ENCODE data around the gene NECTIN2. TPM values are rescaled to one million over a fixed set of nuclear protein-coding genes. Genes with fewer than 3 reads are reported as not detected.

The NECTIN2 gene
- polyA plus RNA-seq, 3 donors: 5.6 to 18.2 (median 9.3) TPM

DNA sequence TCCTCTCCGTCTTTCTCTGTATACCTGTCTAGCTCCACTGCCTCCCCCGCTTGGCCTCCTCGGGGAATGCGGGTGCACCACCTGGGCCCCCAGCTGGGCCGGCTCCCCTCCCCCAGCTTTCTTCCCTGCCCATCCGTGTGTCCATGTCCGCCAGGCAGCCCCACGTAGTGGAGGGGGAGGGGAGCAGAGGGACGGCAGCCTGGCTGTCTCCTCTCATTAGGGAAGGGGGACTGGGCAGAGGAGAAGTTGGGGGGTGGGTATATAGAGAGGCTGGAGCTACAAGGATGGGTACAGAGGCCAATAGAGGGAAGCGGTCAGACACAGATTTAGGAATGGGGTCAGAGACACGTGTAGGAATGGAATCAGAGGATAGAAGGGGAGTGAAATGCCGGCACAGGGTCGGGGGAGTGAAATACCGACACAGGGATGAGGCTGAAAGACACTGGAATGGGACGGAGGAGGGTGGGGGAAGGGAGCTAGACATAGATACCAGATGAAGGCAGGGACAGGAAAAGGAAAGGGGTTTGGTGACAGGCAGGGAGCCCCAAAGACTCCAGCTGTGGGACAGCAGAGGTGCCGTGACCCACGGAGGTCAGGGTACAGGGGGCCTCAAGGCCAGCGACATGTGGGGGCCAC is 2.8 kb downstream of the NECTIN2 start:
- H3K79me2 ChIP-seq (ENCODE audit: insufficient read depth, low read length): no peaks in the 10 kb centered on the region

DNA sequence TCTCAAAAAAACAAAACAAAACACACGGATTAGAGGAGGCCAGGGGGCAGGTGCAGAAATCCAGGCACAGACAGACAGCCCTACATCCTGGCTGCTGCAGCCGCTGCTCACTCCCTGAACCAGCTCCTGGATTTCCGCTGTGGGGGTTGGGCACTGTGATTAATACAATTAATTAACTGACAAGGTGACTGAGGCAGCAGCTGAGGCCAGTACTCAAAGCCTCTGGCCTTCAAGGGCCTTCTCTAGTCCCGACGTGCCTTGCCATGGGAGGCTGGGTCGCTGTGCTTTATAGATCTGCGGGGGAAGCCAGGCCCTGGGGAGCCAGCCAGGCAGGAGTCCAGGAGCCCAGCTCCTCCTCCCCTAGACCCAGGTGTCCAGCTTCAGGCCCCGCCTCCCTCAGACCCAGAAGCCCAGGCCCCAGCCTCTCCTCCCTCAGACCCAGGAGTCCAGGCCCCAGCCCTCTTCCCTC is 4.6 kb downstream of the NECTIN2 start:
- intact Hi-C loops (cut with micrococcal nuclease): no loop called here
- Histone ChIP-seq H3K9me3 (replicated peaks in 1 of 2; ENCODE audit: control insufficient read depth in 1 of 2, insufficient read depth in 1 of 2, low read length in 2 of 2) (no peaks in the 10 kb centered on the region), H3K27me3 (ENCODE audit: control insufficient read depth in 2 of 2, insufficient read depth in 2 of 2, low read length in 2 of 2) (peaks cover 0 to 3% of the 10 kb centered on the region in 2 donors), H3K79me2 (ENCODE audit: insufficient read depth, low read length) (no peaks in the 10 kb centered on the region), H3K36me3 (replicated peaks in 1 of 2; ENCODE audit: control insufficient read depth in 1 of 2, insufficient read depth in 2 of 2, low read length in 2 of 2) (no peaks in the 10 kb centered on the region), H3K4me3 (replicated peaks in 1 of 3; ENCODE audit: low read depth in 2 of 3, low read length in 3 of 3) (no peak overlapping the region), H3K9ac (ENCODE audit: insufficient read depth, low read length, poor library complexity, severe bottlenecking) (no peak overlapping the region), H2AFZ (ENCODE audit: insufficient read depth, low read depth, low read length, poor library complexity, severe bottlenecking) (no peak overlapping the region), H3K4me2 (replicated peaks; ENCODE audit: extremely low read depth, low read length, poor library complexity, severe bottlenecking) (no peak overlapping the region), H3K27ac (ENCODE audit: low read depth in 1 of 2, low read length in 2 of 2) (no peak overlapping the region), H3K4me1 (ENCODE audit: control insufficient read depth in 1 of 2, insufficient read depth in 2 of 2, low read length in 2 of 2) (peaks cover 32 to 36% of the 10 kb centered on the region in 2 donors), H4K20me1 (ENCODE audit: insufficient read depth, low read length) (peaks cover 38% of the 10 kb centered on the region)
- WGBS (ENCODE audit: insufficient coverage): 90% methylated on average over 5 of the region's 8 CpGs
- H3K4me1 Mint-ChIP-seq: peaks cover 40% of the 10 kb centered on the region
- H3K27me3 Mint-ChIP-seq (ENCODE audit: low read depth in 3 of 3): peaks cover 16 to 34% (median 25%) of the 10 kb centered on the region in 3 donors
- no peak for DNase-seq
- TF ChIP-seq, protein P1, sequence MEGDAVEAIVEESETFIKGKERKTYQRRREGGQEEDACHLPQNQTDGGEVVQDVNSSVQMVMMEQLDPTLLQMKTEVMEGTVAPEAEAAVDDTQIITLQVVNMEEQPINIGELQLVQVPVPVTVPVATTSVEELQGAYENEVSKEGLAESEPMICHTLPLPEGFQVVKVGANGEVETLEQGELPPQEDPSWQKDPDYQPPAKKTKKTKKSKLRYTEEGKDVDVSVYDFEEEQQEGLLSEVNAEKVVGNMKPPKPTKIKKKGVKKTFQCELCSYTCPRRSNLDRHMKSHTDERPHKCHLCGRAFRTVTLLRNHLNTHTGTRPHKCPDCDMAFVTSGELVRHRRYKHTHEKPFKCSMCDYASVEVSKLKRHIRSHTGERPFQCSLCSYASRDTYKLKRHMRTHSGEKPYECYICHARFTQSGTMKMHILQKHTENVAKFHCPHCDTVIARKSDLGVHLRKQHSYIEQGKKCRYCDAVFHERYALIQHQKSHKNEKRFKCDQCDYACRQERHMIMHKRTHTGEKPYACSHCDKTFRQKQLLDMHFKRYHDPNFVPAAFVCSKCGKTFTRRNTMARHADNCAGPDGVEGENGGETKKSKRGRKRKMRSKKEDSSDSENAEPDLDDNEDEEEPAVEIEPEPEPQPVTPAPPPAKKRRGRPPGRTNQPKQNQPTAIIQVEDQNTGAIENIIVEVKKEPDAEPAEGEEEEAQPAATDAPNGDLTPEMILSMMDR (IDR thresholded peaks at IDR 0.05): no peak
- peaks cover 6 to 11% of the 10 kb centered on the region in 2 donors for H3K36me3 Mint-ChIP-seq
- peaks cover 0 to 3% (median 0%) of the 10 kb centered on the region in 7 donors for H3K9me3 Mint-ChIP-seq
- H3K4me3 Mint-ChIP-seq: no peak overlapping the region
- H3K27ac Mint-ChIP-seq: no peak overlapping the region

More for the DNA sequence above, 2.8 kb downstream of the NECTIN2 start:
- intact Hi-C loops (cut with micrococcal nuclease): loop anchor here (2.0 to 10.0 kb wide), 6 partner anchors 20 to 274 kb away; partner anchors contain the start of gene CLPTM1 (in 1 of the 2)
- H3K4me2 ChIP-seq (replicated peaks; ENCODE audit: extremely low read depth, low read length, poor library complexity, severe bottlenecking): peak overlapping the region; percentile 98
- H3K4me1 Mint-ChIP-seq: peaks cover 47% of the 10 kb centered on the region
- TF ChIP-seq, protein P1 (IDR thresholded peaks at IDR 0.05): no peak
- no peaks in the 10 kb centered on the region for H3K9me3 ChIP-seq (replicated peaks in 1 of 2; ENCODE audit: control insufficient read depth in 1 of 2, insufficient read depth in 1 of 2, low read length in 2 of 2)
- H3K4me3 ChIP-seq (replicated peaks in 1 of 3; ENCODE audit: low read depth in 2 of 3, low read length in 3 of 3): peak overlapping the region in 1 of 3 experiments; percentile 94
- peaks cover 0 to 3% (median 0%) of the 10 kb centered on the region in 7 donors for H3K9me3 Mint-ChIP-seq
- H4K20me1 ChIP-seq (ENCODE audit: insufficient read depth, low read length): peaks cover 38% of the 10 kb centered on the region
- H2AFZ ChIP-seq (ENCODE audit: insufficient read depth, low read depth, low read length, poor library complexity, severe bottlenecking): no peak overlapping the region
- peaks cover 6 to 11% of the 10 kb centered on the region in 2 donors for H3K36me3 Mint-ChIP-seq
- no peaks in the 10 kb centered on the region for H3K36me3 ChIP-seq (replicated peaks in 1 of 2; ENCODE audit: control insufficient read depth in 1 of 2, insufficient read depth in 2 of 2, low read length in 2 of 2)
- H3K27ac ChIP-seq (ENCODE audit: low read depth in 1 of 2, low read length in 2 of 2): no peak overlapping the region
- no peak for DNase-seq
- H3K27me3 Mint-ChIP-seq (ENCODE audit: low read depth in 3 of 3): peaks cover 16 to 34% (median 26%) of the 10 kb centered on the region in 3 donors
- H3K9ac ChIP-seq (ENCODE audit: insufficient read depth, low read length, poor library complexity, severe bottlenecking): no peak overlapping the region
- WGBS (ENCODE audit: insufficient coverage): 32% methylated on average over 11 of the region's 18 CpGs
- H3K4me1 ChIP-seq (ENCODE audit: control insufficient read depth in 1 of 2, insufficient read depth in 2 of 2, low read length in 2 of 2): peaks cover 45 to 53% of the 10 kb centered on the region in 2 donors
- peak overlapping the region; percentile 96 for H3K4me3 Mint-ChIP-seq
- peak overlapping the region in 4 of 7 donors; percentile 26 to 82 (median 54) for H3K27ac Mint-ChIP-seq
- H3K27me3 ChIP-seq (ENCODE audit: control insufficient read depth in 2 of 2, insufficient read depth in 2 of 2, low read length in 2 of 2): peaks cover 0 to 3% of the 10 kb centered on the region in 2 donors

Data from CD14-positive monocyte (primary cell).